ENCODE results near the gene GNL3. TPM values are rescaled to one million over a fixed set of nuclear protein-coding genes. Genes with fewer than 3 reads are reported as not detected.

The GNL3 gene
- total and polyA plus RNA-seq, 2 donors (not counting 1 experiment from before 2014, with no cell fraction given): 75.2 to 99.9 TPM

DNA sequence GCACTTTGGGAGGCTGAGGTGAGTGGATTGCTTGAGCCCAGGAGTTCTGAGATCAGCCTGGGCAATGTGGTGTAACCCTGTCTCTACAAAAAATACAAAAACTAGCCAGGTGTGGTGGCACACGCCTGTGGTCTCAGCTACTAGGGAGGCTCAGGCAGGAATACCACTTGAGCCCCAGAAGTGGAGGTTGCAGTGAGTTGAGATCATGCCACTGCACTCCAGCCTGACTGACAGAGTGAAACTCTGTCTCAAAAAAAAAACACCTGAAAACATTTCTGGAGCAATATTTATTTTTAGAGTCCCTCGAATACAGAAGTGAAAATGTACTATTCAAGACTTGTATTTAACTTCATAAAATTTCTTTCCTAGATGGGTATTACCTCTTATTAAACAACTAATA lies 24.7 kb downstream of the GNL3 start:
- H3K4me1 ChIP-seq (ENCODE audit: control insufficient read depth, extremely low read depth, insufficient read depth, low read length): peaks cover 5% of the 10 kb centered on the region
- H2AFZ ChIP-seq (ENCODE audit: low read length): no peak overlapping the region
- H3K9me3 ChIP-seq (ENCODE audit: control insufficient read depth, insufficient read depth, low read depth, low read length): no peaks in the 10 kb centered on the region
- H3K27me3 ChIP-seq (ENCODE audit: control insufficient read depth, insufficient read depth, low read length): no peaks in the 10 kb centered on the region
- H4K20me1 ChIP-seq (ENCODE audit: control insufficient read depth, extremely low read depth, insufficient read depth, low read length): no peaks in the 10 kb centered on the region
- H3K79me2 ChIP-seq (ENCODE audit: control insufficient read depth, insufficient read depth, low read length): peaks cover 20% of the 10 kb centered on the region
- no peak overlapping the region for H3K4me3 ChIP-seq (replicated peaks in 1 of 4; ENCODE audit: control extremely low read depth in 1 of 4, insufficient read depth in 1 of 4, low read depth in 3 of 4, low read length in 4 of 4)
- H3K36me3 ChIP-seq (ENCODE audit: control insufficient read depth, insufficient read depth, low read length): no peaks in the 10 kb centered on the region
- DNase-seq (ENCODE audit: low read depth in 2 of 2): no peak
- H3K27ac ChIP-seq (ENCODE audit: insufficient read depth, low read length): no peak overlapping the region
- H3K4me2 ChIP-seq (ENCODE audit: extremely low read depth, insufficient read depth, low read length): no peak overlapping the region
- TF ChIP-seq EZH2 (IDR thresholded peaks at IDR 0.05; ENCODE audit: low read length, missing control alignments): no peak
- TF ChIP-seq, protein P1, sequence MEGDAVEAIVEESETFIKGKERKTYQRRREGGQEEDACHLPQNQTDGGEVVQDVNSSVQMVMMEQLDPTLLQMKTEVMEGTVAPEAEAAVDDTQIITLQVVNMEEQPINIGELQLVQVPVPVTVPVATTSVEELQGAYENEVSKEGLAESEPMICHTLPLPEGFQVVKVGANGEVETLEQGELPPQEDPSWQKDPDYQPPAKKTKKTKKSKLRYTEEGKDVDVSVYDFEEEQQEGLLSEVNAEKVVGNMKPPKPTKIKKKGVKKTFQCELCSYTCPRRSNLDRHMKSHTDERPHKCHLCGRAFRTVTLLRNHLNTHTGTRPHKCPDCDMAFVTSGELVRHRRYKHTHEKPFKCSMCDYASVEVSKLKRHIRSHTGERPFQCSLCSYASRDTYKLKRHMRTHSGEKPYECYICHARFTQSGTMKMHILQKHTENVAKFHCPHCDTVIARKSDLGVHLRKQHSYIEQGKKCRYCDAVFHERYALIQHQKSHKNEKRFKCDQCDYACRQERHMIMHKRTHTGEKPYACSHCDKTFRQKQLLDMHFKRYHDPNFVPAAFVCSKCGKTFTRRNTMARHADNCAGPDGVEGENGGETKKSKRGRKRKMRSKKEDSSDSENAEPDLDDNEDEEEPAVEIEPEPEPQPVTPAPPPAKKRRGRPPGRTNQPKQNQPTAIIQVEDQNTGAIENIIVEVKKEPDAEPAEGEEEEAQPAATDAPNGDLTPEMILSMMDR (conservative IDR thresholded peaks at IDR 0.05 in 1 of 2, IDR thresholded peaks at IDR 0.05 in 1 of 2; ENCODE audit: low read depth in 1 of 2, low read length in 2 of 2): no peak
- H3K9ac ChIP-seq (ENCODE audit: insufficient read depth, low read length): no peak overlapping the region

DNA sequence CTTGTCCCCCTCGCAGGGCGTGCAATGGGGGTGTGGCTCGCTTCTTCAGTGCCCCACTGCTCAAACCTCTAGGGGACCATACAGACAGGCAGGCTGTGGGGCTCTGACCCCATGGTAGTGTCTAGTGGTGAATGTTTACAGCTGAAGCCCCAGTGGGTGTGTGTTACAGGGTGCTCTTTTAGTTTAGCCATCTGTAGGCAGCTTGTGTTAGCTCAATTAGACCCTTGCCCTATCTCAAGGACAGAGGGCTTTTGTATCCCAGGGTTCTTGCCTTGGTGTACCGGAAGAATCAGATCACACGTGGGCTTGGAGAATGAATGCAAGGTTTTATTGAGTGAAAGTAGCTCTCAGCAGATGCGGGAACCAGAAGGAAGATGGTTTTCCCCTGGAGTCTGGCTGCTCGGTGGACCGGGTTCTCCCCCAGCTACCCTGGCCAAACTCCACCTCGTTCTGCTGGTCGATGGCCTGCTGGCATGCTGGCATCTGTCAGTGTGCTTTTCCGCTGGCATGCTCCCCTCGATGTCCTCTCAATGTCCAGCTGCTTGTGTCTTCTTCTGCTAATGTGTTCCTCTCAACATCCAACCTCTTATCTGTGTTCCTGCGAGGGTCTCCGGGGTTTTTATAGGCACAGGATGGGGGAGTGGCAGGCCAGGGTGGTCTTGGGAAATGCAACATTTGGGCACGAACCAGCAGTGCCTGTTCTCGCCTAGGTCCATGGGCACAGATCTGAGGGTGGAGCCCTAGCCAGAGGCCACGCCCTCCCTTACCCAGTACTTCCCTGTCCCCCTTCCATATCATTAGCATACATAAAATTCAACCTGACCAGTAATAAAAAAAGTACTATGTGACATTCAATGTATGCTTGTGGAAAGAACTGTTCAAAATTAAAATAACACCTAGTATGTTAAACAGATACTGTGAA lies 26.7 kb downstream of the GNL3 start:
- Histone ChIP-seq H3K27ac (ENCODE audit: insufficient read depth, low read length) (no peak overlapping the region), H4K20me1 (ENCODE audit: control insufficient read depth, extremely low read depth, insufficient read depth, low read length) (no peaks in the 10 kb centered on the region), H3K9me3 (ENCODE audit: control insufficient read depth, insufficient read depth, low read depth, low read length) (no peaks in the 10 kb centered on the region), H3K4me3 (replicated peaks in 1 of 4; ENCODE audit: control extremely low read depth in 1 of 4, insufficient read depth in 1 of 4, low read depth in 3 of 4, low read length in 4 of 4) (no peak overlapping the region), H3K9ac (ENCODE audit: insufficient read depth, low read length) (no peak overlapping the region), H3K4me1 (ENCODE audit: control insufficient read depth, extremely low read depth, insufficient read depth, low read length) (no peaks in the 10 kb centered on the region), H3K36me3 (ENCODE audit: control insufficient read depth, insufficient read depth, low read length) (no peaks in the 10 kb centered on the region), H3K27me3 (ENCODE audit: control insufficient read depth, insufficient read depth, low read length) (no peaks in the 10 kb centered on the region), H3K4me2 (ENCODE audit: extremely low read depth, insufficient read depth, low read length) (no peak overlapping the region), H3K79me2 (ENCODE audit: control insufficient read depth, insufficient read depth, low read length) (peaks cover 4% of the 10 kb centered on the region), H2AFZ (ENCODE audit: low read length) (no peak overlapping the region)
- no peak for DNase-seq (ENCODE audit: low read depth in 2 of 2)
- no peak for TF ChIP-seq EZH2 (IDR thresholded peaks at IDR 0.05; ENCODE audit: low read length, missing control alignments)
- TF ChIP-seq, protein P1 (conservative IDR thresholded peaks at IDR 0.05 in 1 of 2, IDR thresholded peaks at IDR 0.05 in 1 of 2; ENCODE audit: low read depth in 1 of 2, low read length in 2 of 2): no peak

DNA sequence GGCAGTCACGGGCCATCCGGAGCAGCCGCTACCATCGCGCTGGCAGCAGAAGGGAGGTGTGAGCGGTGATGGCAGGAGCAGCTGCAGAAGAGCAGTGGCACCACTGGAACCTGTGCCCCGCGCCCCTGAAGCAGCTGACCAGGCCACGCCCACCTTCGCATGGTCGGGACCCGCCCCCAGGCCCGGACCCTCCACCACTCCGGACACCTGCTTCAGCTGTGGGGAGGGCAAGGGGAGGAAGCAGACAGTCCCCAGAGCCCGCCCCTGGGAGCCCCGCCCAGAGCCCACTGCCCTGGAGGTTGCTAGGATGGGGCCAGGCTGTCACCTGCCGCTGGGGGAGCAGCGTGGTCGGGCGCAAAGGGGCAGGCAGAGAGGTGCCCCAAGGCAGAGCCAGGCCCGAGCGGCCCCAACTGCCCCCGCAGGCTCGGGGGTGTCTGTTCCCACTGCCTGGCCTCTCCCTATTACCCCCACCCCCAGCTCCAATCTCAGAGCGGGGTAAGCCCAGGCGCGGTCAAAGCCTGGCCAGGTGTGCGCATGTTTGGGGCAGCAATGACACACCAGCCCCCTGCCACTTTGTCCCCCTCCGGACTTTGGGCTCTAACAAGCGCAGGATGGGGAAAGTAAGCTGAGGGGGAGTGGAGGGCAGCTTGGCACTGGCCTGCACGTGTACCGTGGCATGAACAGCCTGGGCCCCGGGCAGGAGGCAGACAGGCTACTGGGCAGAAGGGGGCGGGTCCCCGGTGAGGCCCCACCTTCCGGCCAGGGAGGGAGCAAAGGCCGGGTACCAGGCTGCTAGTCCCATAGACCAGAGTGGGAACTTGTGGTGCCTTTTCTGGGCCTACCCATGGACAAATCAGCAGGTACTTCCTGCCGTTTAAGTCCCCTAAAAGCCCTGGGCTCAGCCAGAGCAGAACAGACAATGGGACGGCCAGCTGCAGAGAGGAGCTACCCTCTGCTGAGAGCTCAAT lies 28.8 kb downstream of the GNL3 start:
- no peaks in the 10 kb centered on the region for H3K9me3 ChIP-seq (ENCODE audit: control insufficient read depth, insufficient read depth, low read depth, low read length)
- H3K36me3 ChIP-seq (ENCODE audit: control insufficient read depth, insufficient read depth, low read length): no peaks in the 10 kb centered on the region
- no peaks in the 10 kb centered on the region for H3K27me3 ChIP-seq (ENCODE audit: control insufficient read depth, insufficient read depth, low read length)
- DNase-seq (ENCODE audit: low read depth in 2 of 2): no peak
- H3K4me2 ChIP-seq (ENCODE audit: extremely low read depth, insufficient read depth, low read length): no peak overlapping the region
- no peaks in the 10 kb centered on the region for H3K79me2 ChIP-seq (ENCODE audit: control insufficient read depth, insufficient read depth, low read length)
- H3K4me1 ChIP-seq (ENCODE audit: control insufficient read depth, extremely low read depth, insufficient read depth, low read length): no peaks in the 10 kb centered on the region
- no peak overlapping the region for H3K4me3 ChIP-seq (replicated peaks in 1 of 4; ENCODE audit: control extremely low read depth in 1 of 4, insufficient read depth in 1 of 4, low read depth in 3 of 4, low read length in 4 of 4)
- no peaks in the 10 kb centered on the region for H4K20me1 ChIP-seq (ENCODE audit: control insufficient read depth, extremely low read depth, insufficient read depth, low read length)
- no peak overlapping the region for H3K27ac ChIP-seq (ENCODE audit: insufficient read depth, low read length)
- TF ChIP-seq, protein P1 (conservative IDR thresholded peaks at IDR 0.05 in 1 of 2, IDR thresholded peaks at IDR 0.05 in 1 of 2; ENCODE audit: low read depth in 1 of 2, low read length in 2 of 2): no peak
- no peak for TF ChIP-seq EZH2 (IDR thresholded peaks at IDR 0.05; ENCODE audit: low read length, missing control alignments)
- H3K9ac ChIP-seq (ENCODE audit: insufficient read depth, low read length): no peak overlapping the region
- H2AFZ ChIP-seq (ENCODE audit: low read length): no peak overlapping the region
